ENCODE data around the gene TTYH2. TPM values are rescaled to one million over a fixed set of nuclear protein-coding genes. Genes with fewer than 3 reads are reported as not detected.

Gene TTYH2
- total RNA-seq, 1 experiment from 2014 or later = 0.96 TPM

DNA sequence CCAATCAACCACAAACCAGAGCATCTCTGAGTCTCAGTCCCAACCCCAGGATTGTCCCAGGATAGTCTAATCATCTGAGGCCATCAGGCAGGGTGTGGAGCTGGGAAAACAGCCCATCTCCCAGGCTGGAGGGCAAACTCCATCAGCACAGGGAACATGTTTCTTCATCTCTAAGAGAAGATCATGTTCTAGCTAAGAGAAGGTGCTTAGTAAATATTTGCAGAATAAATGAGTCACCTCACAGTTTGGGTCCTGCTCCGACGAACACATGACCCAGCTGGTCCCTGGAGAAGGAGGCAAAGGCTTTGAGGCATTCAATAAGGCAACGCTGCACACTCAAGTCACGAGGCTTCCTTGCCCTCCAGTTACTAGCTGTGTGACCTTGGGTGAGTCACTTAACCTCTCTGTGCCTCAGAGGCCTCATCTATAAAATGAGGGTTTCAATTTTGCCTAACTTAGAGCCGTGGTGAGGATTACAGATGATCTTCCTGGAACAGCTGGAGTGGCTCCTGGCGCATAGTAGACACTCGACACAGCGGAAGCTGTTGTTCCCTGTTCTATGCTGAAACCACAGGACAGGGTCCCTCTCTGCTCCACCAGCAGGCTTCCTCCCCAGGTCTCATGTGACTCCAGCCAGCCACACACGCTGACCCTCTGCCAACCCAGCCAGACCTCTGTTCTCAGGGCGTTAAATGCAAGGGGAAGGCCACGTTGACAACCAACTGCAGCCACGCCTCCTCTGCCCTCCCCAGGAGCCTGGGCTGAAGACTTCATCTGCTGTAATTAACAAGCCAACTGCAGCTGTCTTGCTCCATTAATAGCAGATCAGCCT lies 20.2 kb upstream of the TTYH2 start:
- DNase-seq (ENCODE audit: low read depth) = peak; percentile 60

- DNase-seq (ENCODE audit: low read depth) = no peak
Measured at GRCh38 chr17:74194682-74195081, 18.7 kb upstream of the TTYH2 start.

DNA sequence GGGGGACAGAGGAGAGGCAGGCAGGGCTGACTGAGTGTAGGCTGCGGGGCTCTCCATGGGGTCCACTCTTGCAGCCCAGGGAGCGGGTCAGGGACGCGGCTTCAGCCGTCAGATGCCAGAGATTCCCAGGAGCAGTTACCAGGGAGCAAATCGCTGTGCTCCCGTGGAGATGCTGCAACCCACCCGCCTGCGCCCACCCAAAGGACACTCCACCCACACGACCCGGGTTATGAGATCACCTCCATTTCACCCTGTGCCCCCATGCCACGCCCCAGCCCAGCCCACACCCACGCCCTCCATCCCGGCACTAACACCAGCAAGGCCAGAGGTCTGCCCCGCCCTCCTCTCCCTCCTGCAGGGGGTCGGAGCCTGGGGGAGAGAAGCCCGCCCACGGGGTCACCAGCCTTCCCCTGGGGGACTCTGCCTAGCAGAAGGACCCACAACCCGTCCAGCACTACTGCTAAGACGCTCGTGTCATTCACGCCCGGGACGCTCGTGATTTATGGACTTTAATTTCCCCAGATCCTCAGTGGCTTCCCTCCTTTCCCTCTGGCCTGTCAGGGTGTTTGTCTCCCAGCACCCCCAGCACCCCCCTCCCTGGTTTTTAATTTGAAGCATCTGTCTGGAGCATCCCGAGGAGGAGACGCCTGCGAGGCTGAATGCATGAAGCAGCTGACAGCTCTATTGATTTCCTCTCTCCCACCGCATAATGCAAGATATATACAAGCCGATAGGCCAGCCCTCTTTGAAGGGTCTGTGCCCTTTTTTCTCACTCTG lies 16.6 kb upstream of the TTYH2 start:
- DNase-seq (ENCODE audit: low read depth) = no peak

GRCh38 chr17:74197801-74198200 lies 15.6 kb upstream of the TTYH2 start:
- DNase-seq (ENCODE audit: low read depth) = no peak

DNA sequence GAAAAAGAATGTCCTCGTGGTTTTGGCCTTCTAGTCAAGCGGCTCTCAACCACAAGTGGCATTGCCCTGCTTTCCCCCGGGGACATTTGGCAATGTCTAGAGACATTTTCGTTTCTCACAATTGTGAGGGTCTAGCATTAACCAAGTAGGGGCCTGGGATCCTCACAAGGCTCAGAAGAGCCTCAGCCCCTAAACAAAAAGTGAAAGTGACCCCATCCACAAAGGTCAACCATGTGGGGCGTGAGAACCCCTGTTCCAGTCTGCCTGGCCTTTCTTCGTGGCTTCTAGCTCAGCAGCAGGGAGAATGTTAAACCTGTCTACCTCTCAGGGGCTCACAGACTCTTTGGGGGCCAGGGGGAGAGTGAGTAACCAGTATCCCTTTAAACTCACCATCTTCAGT lies 14.7 kb upstream of the TTYH2 start:
- DNase-seq (ENCODE audit: low read depth) = no peak

GRCh38 chr17:74199306-74200092 lies 13.9 kb upstream of the TTYH2 start:
- peak; percentile 33 for DNase-seq (ENCODE audit: low read depth)

- no peak for DNase-seq (ENCODE audit: low read depth)
Measured at GRCh38 chr17:74200112-74200511, 13.3 kb upstream of the TTYH2 start.

DNA sequence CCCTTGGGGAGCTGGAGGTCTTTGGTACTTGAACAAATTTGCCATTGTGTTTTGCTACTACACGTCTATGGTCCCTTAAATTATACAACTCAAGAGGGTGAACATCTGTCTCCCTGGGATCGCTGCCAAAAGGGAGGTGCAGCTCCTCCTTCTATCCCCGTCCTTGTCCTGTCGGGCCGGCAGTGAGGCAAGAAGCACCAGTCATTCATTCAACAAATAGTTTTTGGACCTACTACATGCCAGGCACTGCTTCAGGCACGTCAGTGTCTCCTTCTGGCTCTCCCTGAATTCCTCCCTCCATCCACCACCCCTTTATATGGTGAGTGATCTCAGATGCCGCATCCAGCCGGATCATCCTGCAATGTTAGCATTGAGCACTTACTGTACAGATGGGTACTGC lies 12.1 kb upstream of the TTYH2 start:
- peak; percentile 71 for DNase-seq (ENCODE audit: low read depth)

- no peak for DNase-seq (ENCODE audit: low read depth)
Measured at GRCh38 chr17:74201948-74202347, 11.4 kb upstream of the TTYH2 start.

- no peak for DNase-seq (ENCODE audit: low read depth)
Measured at GRCh38 chr17:74202938-74203337, 10.4 kb upstream of the TTYH2 start.

- DNase-seq (ENCODE audit: low read depth) = peak; percentile 95
Measured at GRCh38 chr17:74203439-74204240, 9.7 kb upstream of the TTYH2 start, which contains the start of gene RPL38. RPL38 (plus strand) TSS chr17:74203678; CDS start chr17:74203956, 278 bp downstream.

- no peak for DNase-seq (ENCODE audit: low read depth)
Measured at GRCh38 chr17:74204474-74204873, 8.9 kb upstream of the TTYH2 start.

GRCh38 chr17:74205274-74205673 lies 8.1 kb upstream of the TTYH2 start:
- DNase-seq (ENCODE audit: low read depth) = no peak

DNA sequence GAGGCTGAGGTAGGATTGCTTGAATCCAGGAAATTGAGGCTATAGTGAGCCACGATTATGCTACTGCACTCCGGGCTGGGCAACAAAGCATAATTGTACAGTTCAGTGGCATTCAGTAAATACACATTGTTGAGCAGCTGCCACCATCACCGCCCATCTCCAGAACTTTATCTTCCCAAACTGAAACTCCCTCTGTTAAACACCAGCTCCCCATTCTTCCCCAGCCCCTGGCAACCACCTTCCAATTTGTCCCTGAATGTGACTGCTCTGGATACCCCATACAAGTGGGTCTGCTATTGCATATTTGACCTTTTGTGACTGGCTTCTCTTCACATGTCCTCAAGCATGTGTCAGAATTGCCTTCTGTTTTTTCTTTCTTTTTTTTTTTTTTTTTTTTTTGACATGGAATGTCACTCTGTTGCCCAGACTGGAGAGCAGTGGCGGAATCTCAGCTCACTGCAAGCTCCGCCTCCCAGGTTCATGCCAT lies 7.0 kb upstream of the TTYH2 start:
- no peak for DNase-seq (ENCODE audit: low read depth)

DNA sequence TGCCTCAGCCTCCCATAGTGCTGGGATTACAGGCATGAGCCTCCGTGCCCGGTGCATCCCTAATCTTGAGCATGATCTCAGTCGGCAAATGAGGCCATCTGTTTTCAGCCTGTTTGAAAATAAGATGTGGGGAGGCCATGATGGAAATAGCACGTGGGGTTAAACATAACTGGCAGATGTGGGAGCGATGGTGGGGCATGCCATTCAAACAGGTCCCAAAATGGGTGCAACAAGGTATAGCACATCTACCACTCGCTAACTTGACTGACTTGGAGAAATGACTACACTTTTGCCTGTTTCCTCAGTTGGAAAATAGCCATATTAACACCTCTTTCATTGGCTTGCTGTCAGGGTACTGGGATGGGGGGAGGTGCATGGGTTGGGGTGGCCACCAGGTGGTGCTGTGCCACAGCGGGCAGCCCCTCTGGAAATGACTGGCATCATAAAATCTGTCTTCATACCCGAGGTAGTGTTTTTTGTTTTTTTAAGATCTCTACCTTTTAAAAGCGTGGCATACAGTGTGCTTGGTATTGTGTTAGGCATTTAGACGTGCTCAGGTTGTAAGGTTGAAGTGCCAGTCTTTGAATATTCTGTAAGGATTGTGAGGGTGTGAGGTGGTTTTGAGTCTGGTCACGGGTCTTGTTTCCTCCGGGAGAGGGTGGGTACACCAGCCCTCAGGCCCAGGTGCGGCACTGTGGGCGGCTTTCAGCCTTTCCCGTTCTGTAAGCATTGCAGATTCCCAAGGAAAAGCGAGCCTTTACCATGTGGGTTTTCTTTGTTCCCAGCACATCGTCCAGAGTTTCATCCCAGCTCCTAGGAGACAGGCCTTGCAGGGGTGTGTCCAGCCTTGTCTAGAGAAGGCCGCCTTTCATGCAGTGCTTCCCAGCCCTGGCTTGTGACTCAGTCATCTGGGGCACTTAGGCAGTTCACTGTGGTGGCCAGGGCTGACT lies 2.9 kb upstream of the TTYH2 start:
- DNase-seq (ENCODE audit: low read depth) = peak; percentile 54

- DNase-seq (ENCODE audit: low read depth) = no peak
Measured at GRCh38 chr17:74211141-74211911, 2.0 kb upstream of the TTYH2 start.

- DNase-seq (ENCODE audit: low read depth) = no peak
Measured at GRCh38 chr17:74211912-74212208, 1.5 kb upstream of the TTYH2 start.

DNA sequence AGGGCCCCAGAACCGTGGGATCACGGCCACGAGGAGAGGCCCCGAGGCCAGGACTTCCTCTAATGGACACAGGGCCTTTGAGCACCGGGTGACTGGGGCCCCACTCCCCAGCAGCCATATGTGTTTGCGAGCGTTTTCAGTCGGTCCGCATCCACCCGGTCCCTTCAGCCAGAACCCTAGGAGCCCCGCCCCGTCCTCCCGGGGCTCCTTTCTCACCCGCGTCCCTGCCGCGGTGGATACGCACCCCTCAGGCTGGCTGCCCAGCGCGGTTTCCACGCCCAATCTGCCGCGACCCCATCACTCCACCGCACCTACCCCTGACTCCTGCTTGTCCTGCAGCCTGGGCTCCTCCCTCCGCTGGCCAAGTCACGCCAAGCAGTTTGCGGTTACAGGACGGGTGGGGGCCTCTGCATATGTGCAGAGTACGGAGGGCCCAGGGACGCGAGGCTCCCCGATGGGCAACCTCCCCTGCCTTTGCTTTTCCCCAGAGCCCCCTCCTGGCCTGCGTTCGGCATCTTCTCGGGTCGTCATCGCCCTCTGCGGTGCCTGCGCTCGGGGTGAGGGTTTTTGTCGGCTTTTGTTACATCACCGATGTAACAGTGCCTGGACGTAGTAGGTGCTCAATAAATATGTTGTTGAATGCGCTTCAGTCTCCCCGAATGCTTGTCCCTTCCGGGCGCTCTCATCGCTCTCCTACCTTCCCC lies 1.0 kb upstream of the TTYH2 start:
- DNase-seq (ENCODE audit: low read depth) = peak; percentile 31
